IPS-15b (cell line): ENCODE measurements around the gene WDR88.
"Not testable (repeated sequence)": the region's sequence is repeated elsewhere in the genome, so short reads cannot be mapped to it uniquely, and the experiment has no call there.

ENCODE experiments used
- H3K27me3 ChIP-seq: one replicate; pipeline ENCODE4 v1.6.1; 2013; ENCODE audit warnings: low read length; ENCODE audit not compliant: control insufficient read depth, insufficient read depth
- H3K36me3 ChIP-seq: one replicate; pipeline ENCODE4 v1.6.1; 2013; ENCODE audit warnings: low read length; ENCODE audit not compliant: control insufficient read depth, insufficient read depth
- H3K4me1 ChIP-seq: one replicate; pipeline ENCODE4 v1.6.1; 2013; ENCODE audit warnings: mild to moderate bottlenecking, low read length; ENCODE audit not compliant: control insufficient read depth, insufficient read depth
- H3K4me3 ChIP-seq: one replicate; pipeline ENCODE4 v1.5.1; 2013; ENCODE audit warnings: low read depth, low read length
- H3K9ac ChIP-seq: one replicate; pipeline ENCODE4 v1.6.1; 2013; ENCODE audit warnings: low read depth, mild to moderate bottlenecking, low read length
- H3K9me3 ChIP-seq: one replicate; pipeline ENCODE4 v1.6.1; 2013; ENCODE audit warnings: mild to moderate bottlenecking, low read length; ENCODE audit not compliant: control insufficient read depth, insufficient read depth

WDR88 gene

GRCh38 chr19:33222255-33222654 is 90.3 kb downstream of the WDR88 start:
- not testable (repeated sequence) for H3K4me3 ChIP-seq, H3K9ac ChIP-seq, H3K4me1 ChIP-seq, H3K36me3 ChIP-seq, H3K9me3 ChIP-seq
- peaks cover 27% of the 10 kb centered on the region for H3K27me3 ChIP-seq

- no peaks in the 10 kb centered on the region for H3K36me3 ChIP-seq
- H3K27me3 ChIP-seq: peaks cover 34% of the 10 kb centered on the region
- H3K9me3 ChIP-seq: no peaks in the 10 kb centered on the region
- H3K4me3 ChIP-seq: peak overlapping the region; percentile 48
- H3K4me1 ChIP-seq: peaks cover 3% of the 10 kb centered on the region
- no peak overlapping the region for H3K9ac ChIP-seq
Observed at GRCh38 chr19:33224694-33225457, 93.0 kb downstream of the WDR88 start.
